ENCODE results near the gene MANBA.
"Not testable (repeated sequence)": the region's sequence is repeated elsewhere in the genome, so short reads cannot be mapped to it uniquely, and the experiment has no call there.

GRCh38 chr4:102713774-102714173 lies 47.0 kb downstream of the MANBA start:
- TF ChIP-seq CTCF (IDR thresholded peaks at IDR 0.05; ENCODE audit: insufficient read depth, low read length, poor library complexity, severe bottlenecking); EZH2phosphoT487 (conservative IDR thresholded peaks at IDR 0.05; ENCODE audit: low read length): not testable (repeated sequence)
